GM20000 (cell line): ENCODE results near the gene CUBN.

Source experiments
- DNase-seq: peaks from one replicate; pipeline ENCODE4 v3.0.0; 2012; ENCODE audit warnings: low spot score
- CTCF ChIP-seq: IDR thresholded peaks from 2 replicates; pipeline ENCODE4 v1.5.1; 2012; ENCODE audit warnings: mild to moderate bottlenecking, control low read depth; ENCODE audit errors: extremely low read depth, missing control alignments

CUBN gene

GRCh38 chr10:16941870-16942269 lies 187.7 kb downstream of the CUBN start:
- no peak for DNase-seq
- TF ChIP-seq CTCF, result no peak

GRCh38 chr10:16941067-16941466 lies 188.5 kb downstream of the CUBN start:
- DNase-seq, result no peak
- TF ChIP-seq CTCF, result no peak

GRCh38 chr10:16938952-16939351 lies 190.7 kb downstream of the CUBN start:
- DNase-seq, result no peak
- TF ChIP-seq CTCF, result no peak

- no peak for TF ChIP-seq CTCF
- no peak for DNase-seq
Observed at GRCh38 chr10:16934461-16934860, 195.2 kb downstream of the CUBN start.

GRCh38 chr10:16933783-16934182 lies 195.8 kb downstream of the CUBN start:
- DNase-seq, result no peak
- TF ChIP-seq CTCF, result no peak

GRCh38 chr10:16931930-16932329 lies 197.7 kb downstream of the CUBN start:
- no peak for DNase-seq
- TF ChIP-seq CTCF, result no peak

GRCh38 chr10:16930540-16930939 lies 199.1 kb downstream of the CUBN start:
- no peak for DNase-seq
- TF ChIP-seq CTCF, result no peak
